A673 (cell line): ENCODE measurements around the gene PEPD. TPM values are rescaled to one million over a fixed set of nuclear protein-coding genes. Genes with fewer than 3 reads are reported as not detected.

ENCODE experiments used
- BruUV-seq: library from RNA; stranded (reverse); fragments of 400-500 nt; replicated peaks from 2 replicates; lab custom pipeline; 2021; lab: Mats Ljungman, UMichigan
- CTCF ChIA-PET: fragments of 300-600 bp; sonication (Branson Sonifier 250); formaldehyde crosslinking; loops from one replicate; lab custom pipeline; 2022; ENCODE audit warnings: antibody characterized with exemption; lab: Charles Lee
- POLR2A ChIA-PET: fragments of 300-600 bp; sonication (Branson Sonifier 250); formaldehyde crosslinking; loops from one replicate; lab custom pipeline; 2022; ENCODE audit warnings: antibody characterized with exemption; ENCODE audit not compliant: low non-redundant PET; lab: Charles Lee
- DNase-seq: peaks from one replicate; pipeline ENCODE4 v3.0.0-alpha.2; 2015; ENCODE audit warnings: low spot score
- H3K27ac ChIP-seq: fragments of 200-600 bp; sonication (generic); 2 replicates; pipeline ENCODE4 v1.5.1; 2016; ENCODE audit warnings: mixed run types, low read depth, mild to moderate bottlenecking, mixed read lengths, antibody characterized with exemption, low read length; ENCODE audit not compliant: poor library complexity, severe bottlenecking
- H3K27me3 ChIP-seq: fragments of 200-600 bp; sonication (generic); replicated peaks from 2 replicates; pipeline ENCODE4 v1.6.1; 2017; ENCODE audit warnings: mixed run types, low read depth, mild to moderate bottlenecking, mixed read lengths, antibody characterized with exemption, low read length; ENCODE audit not compliant: insufficient read depth, poor library complexity
- H3K36me3 ChIP-seq: fragments of 200-600 bp; sonication (generic); 2 replicates; pipeline ENCODE4 v1.6.1; 2016; ENCODE audit warnings: mixed run types, mild to moderate bottlenecking, mixed read lengths, antibody characterized with exemption, low read length; ENCODE audit not compliant: insufficient read depth, poor library complexity, severe bottlenecking
- H3K4me1 ChIP-seq: fragments of 200-600 bp; sonication (generic); 2 replicates; pipeline ENCODE4 v1.6.1; 2017; ENCODE audit warnings: mixed run types, mild to moderate bottlenecking, mixed read lengths, antibody characterized with exemption, low read length; ENCODE audit not compliant: insufficient read depth, poor library complexity, severe bottlenecking
- H3K4me3 ChIP-seq: fragments of 200-600 bp; sonication (generic); 2 replicates; pipeline ENCODE4 v1.5.1; 2016; ENCODE audit warnings: low read depth, mixed run types, mild to moderate bottlenecking, mixed read lengths, low read length; ENCODE audit not compliant: poor library complexity, severe bottlenecking
- H3K9me3 ChIP-seq: fragments of 200-600 bp; sonication (generic); 2 replicates; pipeline ENCODE4 v1.6.1; 2016; ENCODE audit warnings: mixed run types, low read depth, mild to moderate bottlenecking, mixed read lengths, antibody characterized with exemption, low read length; ENCODE audit not compliant: poor library complexity, severe bottlenecking
- EZH2 ChIP-seq: fragments of 200-600 bp; sonication (generic); IDR thresholded peaks from 2 replicates; pipeline ENCODE4 v1.6.1; 2017; ENCODE audit warnings: borderline replicate concordance, low read depth, mild to moderate bottlenecking, mixed read lengths, antibody characterized with exemption, low read length; ENCODE audit not compliant: poor library complexity, severe bottlenecking
- intact Hi-C: fragments of 100-400 bp; cut with micrococcal nuclease; formaldehyde crosslinking; loops from one replicate; pipeline ENCODE4 v1.10.0; 2022; ENCODE audit not compliant: unreplicated experiment
- total RNA-seq: library from RNA; stranded (reverse); gene quantifications from 2 replicates; pipeline ENCODE4 v1.2.3, GENCODE V29; 2021
- TF ChIP-seq, protein P1 (sequence below): fragments of 300-800, 200-600 bp; sonication (generic); conservative IDR thresholded peaks from 2 replicates; pipeline ENCODE4 v1.5.1; 2017; ENCODE audit warnings: low read depth, mild to moderate bottlenecking, antibody characterized with exemption, low read length, moderate library complexity, mixed read lengths

Gene PEPD
- total RNA-seq, 1 experiment from 2014 or later = 82.2 TPM

DNA sequence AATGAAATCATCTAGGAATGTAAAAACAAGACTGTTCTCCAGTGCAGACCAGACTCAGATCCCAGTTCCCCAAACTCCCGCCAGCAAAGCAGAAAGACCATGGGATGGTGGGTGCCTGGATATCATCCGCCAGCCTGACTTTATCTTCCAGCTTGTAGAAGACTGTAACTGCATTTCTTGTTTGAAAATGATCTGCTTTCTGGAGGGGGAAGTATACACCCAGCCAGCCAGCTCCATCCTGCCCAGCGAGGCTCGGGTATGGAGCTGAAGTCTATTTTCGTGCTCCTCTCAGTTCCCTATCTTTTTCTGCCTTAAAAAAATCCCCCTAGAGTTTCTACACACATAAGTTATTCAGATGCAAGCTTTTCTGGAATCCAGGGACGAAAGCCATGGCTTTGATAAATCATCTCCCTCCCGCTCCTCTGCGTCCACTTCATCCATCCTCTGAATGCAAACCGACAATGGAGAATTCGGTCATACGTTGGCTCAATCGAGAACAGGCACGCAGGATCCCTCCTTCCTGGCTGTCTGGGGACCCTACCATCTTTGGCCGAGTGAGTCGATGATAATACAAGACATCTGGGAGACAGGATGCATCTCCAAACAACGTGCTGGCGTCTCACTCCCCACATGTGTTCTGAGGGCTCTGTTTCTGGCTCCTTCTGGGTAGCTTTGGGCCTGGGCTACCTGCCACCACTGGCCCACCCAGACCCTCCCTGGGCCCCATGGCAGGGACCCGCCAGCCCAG lies 116.9 kb downstream of the PEPD start:
- ChIA-PET POLR2A (no interaction called here), CTCF (no interaction called here)
- BruUV-seq = no TSS peak
- Histone ChIP-seq H3K9me3 (no peaks in the 10 kb centered on the region), H3K27ac (no peak overlapping the region), H3K36me3 (no peaks in the 10 kb centered on the region), H3K4me3 (no peak overlapping the region), H3K4me1 (no peaks in the 10 kb centered on the region), H3K27me3 (no peaks in the 10 kb centered on the region)
- intact Hi-C loops = loop anchor here (10.0 kb wide), 1 partner anchor 280 kb away; no protein-coding TSS in a partner anchor
- DNase-seq = no peak
- no peak for TF ChIP-seq EZH2
- TF ChIP-seq, protein P1, sequence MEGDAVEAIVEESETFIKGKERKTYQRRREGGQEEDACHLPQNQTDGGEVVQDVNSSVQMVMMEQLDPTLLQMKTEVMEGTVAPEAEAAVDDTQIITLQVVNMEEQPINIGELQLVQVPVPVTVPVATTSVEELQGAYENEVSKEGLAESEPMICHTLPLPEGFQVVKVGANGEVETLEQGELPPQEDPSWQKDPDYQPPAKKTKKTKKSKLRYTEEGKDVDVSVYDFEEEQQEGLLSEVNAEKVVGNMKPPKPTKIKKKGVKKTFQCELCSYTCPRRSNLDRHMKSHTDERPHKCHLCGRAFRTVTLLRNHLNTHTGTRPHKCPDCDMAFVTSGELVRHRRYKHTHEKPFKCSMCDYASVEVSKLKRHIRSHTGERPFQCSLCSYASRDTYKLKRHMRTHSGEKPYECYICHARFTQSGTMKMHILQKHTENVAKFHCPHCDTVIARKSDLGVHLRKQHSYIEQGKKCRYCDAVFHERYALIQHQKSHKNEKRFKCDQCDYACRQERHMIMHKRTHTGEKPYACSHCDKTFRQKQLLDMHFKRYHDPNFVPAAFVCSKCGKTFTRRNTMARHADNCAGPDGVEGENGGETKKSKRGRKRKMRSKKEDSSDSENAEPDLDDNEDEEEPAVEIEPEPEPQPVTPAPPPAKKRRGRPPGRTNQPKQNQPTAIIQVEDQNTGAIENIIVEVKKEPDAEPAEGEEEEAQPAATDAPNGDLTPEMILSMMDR = no peak

DNA sequence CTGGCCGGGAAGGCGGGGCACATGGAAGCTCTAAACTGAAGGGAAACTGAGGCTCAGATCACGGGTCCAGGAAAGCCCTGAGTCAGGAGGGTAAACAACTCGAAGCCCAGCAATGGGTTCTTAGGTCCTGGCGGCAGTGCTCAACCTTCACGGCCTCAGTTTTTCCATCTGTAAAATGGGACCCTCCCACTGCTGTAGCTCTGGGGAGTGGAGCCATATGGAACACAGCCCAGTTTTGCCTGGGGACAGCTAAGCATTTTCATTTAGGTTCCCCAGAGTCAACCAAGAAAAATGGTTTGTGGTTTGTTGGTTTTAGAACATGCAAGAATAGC lies 117.7 kb downstream of the PEPD start:
- DNase-seq = no peak
- CTCF ChIA-PET = no interaction called here
- H3K36me3 ChIP-seq = no peaks in the 10 kb centered on the region
- H3K9me3 ChIP-seq = no peaks in the 10 kb centered on the region
- TF ChIP-seq, protein P1 = no peak
- TF ChIP-seq EZH2 = no peak
- no TSS peak for BruUV-seq
- H3K4me1 ChIP-seq = no peaks in the 10 kb centered on the region
- H3K27ac ChIP-seq = no peak overlapping the region
- POLR2A ChIA-PET = no interaction called here
- intact Hi-C loops = loop anchor here (10.0 kb wide), 1 partner anchor 279 kb away; no protein-coding TSS in a partner anchor
- no peaks in the 10 kb centered on the region for H3K27me3 ChIP-seq
- no peak overlapping the region for H3K4me3 ChIP-seq

DNA sequence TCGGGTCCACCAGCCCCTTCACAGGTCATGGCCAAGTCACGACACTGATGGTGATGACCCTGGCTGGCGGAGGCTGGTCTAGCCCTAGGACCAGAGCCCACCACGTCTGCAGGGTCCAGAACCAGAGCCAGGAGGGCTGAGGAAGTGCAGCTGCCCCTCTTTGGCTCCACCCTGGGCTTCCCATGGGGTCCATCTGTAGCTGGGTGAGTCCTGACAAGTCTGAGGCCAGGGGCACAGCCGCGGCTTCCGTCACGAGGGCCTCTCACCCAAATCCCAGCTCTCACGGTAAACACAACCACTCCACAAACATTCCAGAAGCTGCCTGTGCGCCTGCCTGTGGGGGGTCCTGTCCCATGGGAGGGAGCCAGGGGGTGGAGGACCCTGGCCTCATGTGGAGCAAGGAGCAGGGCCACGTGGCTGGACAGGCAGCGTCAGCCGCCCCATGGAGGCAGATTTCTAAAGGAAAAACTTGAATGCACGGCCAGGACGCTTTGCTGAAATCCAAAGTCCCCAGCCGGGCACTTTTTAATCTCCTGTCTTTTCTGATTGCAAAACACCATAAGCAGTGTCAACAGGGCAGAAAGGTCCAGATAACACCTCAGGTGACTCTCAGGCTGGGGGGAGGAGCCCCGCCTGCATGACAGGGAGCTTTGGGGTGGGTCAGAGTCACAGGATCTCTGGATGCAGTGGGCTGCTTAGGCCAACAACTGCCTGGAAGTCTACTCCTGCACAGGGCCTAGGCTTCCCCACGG lies 118.2 kb downstream of the PEPD start:
- Histone ChIP-seq H3K36me3 (no peaks in the 10 kb centered on the region), H3K9me3 (no peaks in the 10 kb centered on the region), H3K4me3 (no peak overlapping the region), H3K4me1 (no peaks in the 10 kb centered on the region), H3K27ac (no peak overlapping the region), H3K27me3 (no peaks in the 10 kb centered on the region)
- no peak for DNase-seq
- no peak for TF ChIP-seq EZH2
- TF ChIP-seq, protein P1 = no peak
- CTCF ChIA-PET = no interaction called here
- POLR2A ChIA-PET = no interaction called here
- no TSS peak for BruUV-seq
- intact Hi-C loops = loop anchor here (10.0 kb wide), 1 partner anchor 279 kb away; no protein-coding TSS in a partner anchor
